Esophagus squamous epithelium (tissue), 5 donors: ENCODE measurements around the gene HKDC1. TPM values are rescaled to one million over a fixed set of nuclear protein-coding genes. Genes with fewer than 3 reads are reported as not detected.

Experiments used
- DNase-seq: peaks from one replicate; lab custom pipeline; 2025; lab: John Stamatoyannopoulos, UW
- H3K27ac ChIP-seq, 4 donors: fragments of 200-600 bp; sonication (generic); one replicate each; pipeline ENCODE4 v1.5.1; 2016 to 2019; ENCODE audit warnings: mild to moderate bottlenecking in 1 of 4
- H3K27me3 ChIP-seq, 4 donors: fragments of 200-600 bp; sonication (generic); 1 replicate in 3 of 4; 2 replicates in 1 of 4; pipeline versions ENCODE4 v1.5.1 to v1.6.0; 2017 to 2021; ENCODE audit warnings: antibody characterized with exemption in 1 of 4
- H3K36me3 ChIP-seq, 3 donors: fragments of 200-600 bp; sonication (generic); one replicate each; pipeline ENCODE4 v1.5.1; 2016 to 2019
- H3K4me1 ChIP-seq, 3 donors: fragments of 200-600 bp; sonication (generic); one replicate each; pipeline ENCODE4 v1.5.1; 2017 to 2019
- H3K4me3 ChIP-seq, 4 donors: fragments of 200-600 bp; sonication (generic); 1 replicate in 3 of 4; 2 replicates in 1 of 4; pipeline ENCODE4 v1.5.1; 2016 to 2019; ENCODE audit warnings: mild to moderate bottlenecking in 2 of 4, moderate library complexity in 1 of 4
- H3K9me3 ChIP-seq, 3 donors: fragments of 200-600 bp; sonication (generic); one replicate each; pipeline ENCODE4 v1.5.1; 2016 to 2019
- POLR2A ChIP-seq, 4 donors: fragments of 450-650 bp; IDR thresholded peaks; one replicate each; pipeline ENCODE4 v1.6.1; 2017; ENCODE audit warnings: antibody characterized with exemption in 4 of 4, mild to moderate bottlenecking in 4 of 4, moderate library complexity in 3 of 4
- WGBS, 2 donors: methylation state at CpG; one replicate each; pipeline ENCODE4 v1.1.5; 2018; 5-methylcytosine and 5-hydroxymethylcytosine counted together
- intact Hi-C: fragments of 100-400 bp; cut with DNase I; formaldehyde crosslinking; loops from one replicate; pipeline ENCODE4 v1.15.0; 2022
- total RNA-seq, 4 donors: library from RNA; depleted of rRNA; stranded (reverse); fragments of >200 nt; gene quantifications; one replicate each; pipeline ENCODE4 v1.1.0, GENCODE V29; 2016
- TF ChIP-seq, protein P1 (sequence below), 6 experiments: fragments of 450-650 bp in 4 of 6; fragments of 200-600 bp in 2 of 6; sonication (generic) in 2 of 6; IDR thresholded peaks; one replicate each; pipeline ENCODE4 v1.5.1; 2016 to 2019; ENCODE audit warnings: antibody characterized with exemption in 6 of 6, mild to moderate bottlenecking in 4 of 6, moderate library complexity in 4 of 6
- donor health status: DM: yes; HTN: yes; CAD: no.

Gene HKDC1
- total RNA-seq, 4 donors from 2014 or later: 0.19 to 1.5 (median 0.19) TPM; not detected in 1

DNA sequence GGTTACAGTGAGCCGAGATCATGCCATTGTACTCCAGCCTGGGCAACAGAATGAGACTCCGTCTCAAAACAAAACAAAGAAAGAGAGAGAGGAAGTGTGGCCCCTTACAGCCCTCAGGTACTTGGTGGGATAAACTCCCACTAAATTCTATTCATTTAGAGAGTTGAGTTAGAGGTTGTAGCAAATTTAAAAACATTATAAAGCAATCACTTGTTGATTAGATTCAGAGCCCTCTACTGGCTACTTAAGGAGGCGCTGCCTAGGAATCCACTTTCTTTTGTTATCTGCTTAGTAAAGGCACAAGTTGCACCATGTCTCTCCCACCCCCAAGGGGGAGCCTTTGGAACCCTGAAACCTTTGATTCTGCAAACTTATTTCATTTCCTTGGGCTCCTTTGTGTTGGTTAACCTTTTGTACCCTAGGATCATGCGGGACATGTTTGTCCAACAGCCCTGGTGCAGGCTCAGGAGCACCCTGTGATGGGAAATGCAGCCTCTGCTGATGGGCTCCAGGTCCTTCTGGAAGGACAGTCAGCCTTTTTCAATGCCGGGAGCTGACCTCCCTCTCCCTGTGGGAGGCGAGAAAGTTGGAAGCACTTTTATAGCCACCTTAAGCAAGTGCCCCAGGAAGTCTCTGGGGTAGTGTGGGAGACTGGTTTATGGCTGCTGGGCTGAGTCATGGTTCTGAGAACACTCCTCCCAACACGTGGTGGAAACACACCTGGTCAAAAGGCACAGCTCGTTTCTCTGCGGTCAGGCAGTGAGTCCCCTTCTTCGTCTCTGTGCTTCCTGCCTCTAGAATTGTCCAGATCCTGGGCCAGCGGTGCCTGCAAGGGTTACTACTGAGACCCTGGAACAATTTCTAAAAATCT is 2.3 kb downstream of the HKDC1 start:
- peak; percentile 31 for DNase-seq
- Histone ChIP-seq H3K4me1 (peaks cover 10 to 46% (median 18%) of the 10 kb centered on the region in 3 donors), H3K36me3 (no peaks in the 10 kb centered on the region), H3K9me3 (no peaks in the 10 kb centered on the region), H3K27ac (peak overlapping the region; percentile 52 to 81 (median 66)), H3K4me3 (peak overlapping the region in 1 of 4 donors; percentile 24), H3K27me3 (peaks cover 0 to 6% (median 0%) of the 10 kb centered on the region in 4 donors)
- TF ChIP-seq, protein P1, sequence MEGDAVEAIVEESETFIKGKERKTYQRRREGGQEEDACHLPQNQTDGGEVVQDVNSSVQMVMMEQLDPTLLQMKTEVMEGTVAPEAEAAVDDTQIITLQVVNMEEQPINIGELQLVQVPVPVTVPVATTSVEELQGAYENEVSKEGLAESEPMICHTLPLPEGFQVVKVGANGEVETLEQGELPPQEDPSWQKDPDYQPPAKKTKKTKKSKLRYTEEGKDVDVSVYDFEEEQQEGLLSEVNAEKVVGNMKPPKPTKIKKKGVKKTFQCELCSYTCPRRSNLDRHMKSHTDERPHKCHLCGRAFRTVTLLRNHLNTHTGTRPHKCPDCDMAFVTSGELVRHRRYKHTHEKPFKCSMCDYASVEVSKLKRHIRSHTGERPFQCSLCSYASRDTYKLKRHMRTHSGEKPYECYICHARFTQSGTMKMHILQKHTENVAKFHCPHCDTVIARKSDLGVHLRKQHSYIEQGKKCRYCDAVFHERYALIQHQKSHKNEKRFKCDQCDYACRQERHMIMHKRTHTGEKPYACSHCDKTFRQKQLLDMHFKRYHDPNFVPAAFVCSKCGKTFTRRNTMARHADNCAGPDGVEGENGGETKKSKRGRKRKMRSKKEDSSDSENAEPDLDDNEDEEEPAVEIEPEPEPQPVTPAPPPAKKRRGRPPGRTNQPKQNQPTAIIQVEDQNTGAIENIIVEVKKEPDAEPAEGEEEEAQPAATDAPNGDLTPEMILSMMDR (IDR thresholded peaks at IDR 0.05): peak; percentile 25 to 79 (median 63)
- TF ChIP-seq POLR2A (IDR thresholded peaks at IDR 0.05): peak in 1 of 4 donors; percentile 42
- WGBS, 2 donors: 23 to 27% methylated on average over 9 of the region's 11 CpGs
- intact Hi-C loops: no loop called here

DNA sequence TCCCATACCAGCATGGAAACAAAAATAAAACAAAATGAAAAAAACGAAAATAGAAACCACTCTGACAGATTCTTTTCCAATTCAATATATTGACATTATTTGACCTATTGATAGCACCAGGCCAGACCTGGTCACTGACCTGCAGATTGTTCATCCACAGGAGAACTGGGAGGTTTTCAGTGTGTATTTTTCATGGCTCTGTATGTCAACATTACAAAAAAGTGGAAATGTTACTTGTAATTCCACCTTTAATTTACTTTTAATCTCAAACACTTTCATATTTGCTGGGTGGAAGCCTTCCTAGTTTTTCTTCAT is 2.9 kb downstream of the HKDC1 start:
- peak overlapping the region in 3 of 4 donors; percentile 65 to 81 (median 68) for H3K27ac ChIP-seq
- H3K4me3 ChIP-seq: no peak overlapping the region
- whole genome bisulfite sequencing, 2 donors: 4 to 21% methylated on average over 1 of the region's 1 CpG

GRCh38 chr10:69224862-69225657 is 4.9 kb downstream of the HKDC1 start:
- peak overlapping the region; percentile 9 to 56 (median 36) for H3K27ac ChIP-seq
- no peak for DNase-seq
- peaks cover 7 to 60% (median 26%) of the 10 kb centered on the region in 3 donors for H3K4me1 ChIP-seq
- intact Hi-C loops: no loop called here
- peaks cover 0 to 2% (median 0%) of the 10 kb centered on the region in 4 donors for H3K27me3 ChIP-seq
- no peak overlapping the region for H3K4me3 ChIP-seq
- no peaks in the 10 kb centered on the region for H3K36me3 ChIP-seq
- TF ChIP-seq, protein P1 (IDR thresholded peaks at IDR 0.05): no peak
- TF ChIP-seq POLR2A (IDR thresholded peaks at IDR 0.05): no peak
- WGBS, 2 donors: 36 to 47% methylated on average over 8 of the region's 10 CpGs
- no peaks in the 10 kb centered on the region for H3K9me3 ChIP-seq

More for the DNA sequence above, 2.9 kb downstream of the HKDC1 start:
- intact Hi-C loops: no loop called here
- peaks cover 7 to 46% (median 18%) of the 10 kb centered on the region in 3 donors for H3K4me1 ChIP-seq
- no peaks in the 10 kb centered on the region for H3K9me3 ChIP-seq
- no peaks in the 10 kb centered on the region for H3K36me3 ChIP-seq
- DNase-seq: no peak
- H3K27me3 ChIP-seq: peaks cover 0 to 6% (median 0%) of the 10 kb centered on the region in 4 donors
- no peak for TF ChIP-seq POLR2A (IDR thresholded peaks at IDR 0.05)
- TF ChIP-seq, protein P1 (IDR thresholded peaks at IDR 0.05): no peak

GRCh38 chr10:69225681-69226080 is 5.5 kb downstream of the HKDC1 start:
- whole genome bisulfite sequencing, 2 donors: 80 to 81% methylated on average over 5 to 10 of the region's 10 CpGs
- no peak for DNase-seq
- Histone ChIP-seq H3K36me3 (no peaks in the 10 kb centered on the region), H3K4me1 (peaks cover 7 to 60% (median 26%) of the 10 kb centered on the region in 3 donors), H3K4me3 (no peak overlapping the region), H3K27me3 (no peaks in the 10 kb centered on the region), H3K27ac (peak overlapping the region; percentile 9 to 56 (median 36)), H3K9me3 (no peaks in the 10 kb centered on the region)
- intact Hi-C loops: no loop called here
- no peak for TF ChIP-seq POLR2A (IDR thresholded peaks at IDR 0.05)
- TF ChIP-seq, protein P1 (IDR thresholded peaks at IDR 0.05): no peak
